ENCODE results near the gene CUL3. TPM values are rescaled to one million over a fixed set of nuclear protein-coding genes. Genes with fewer than 3 reads are reported as not detected.

Gene CUL3
- total RNA-seq, 1 experiment from 2014 or later: 140 TPM

- no peak overlapping the region for H3K4me3 ChIP-seq (ENCODE audit: low read depth, low read length, poor library complexity, severe bottlenecking)
- no peak overlapping the region for H3K27ac ChIP-seq (ENCODE audit: low read depth, low read length, poor library complexity, severe bottlenecking)
- no peaks in the 10 kb centered on the region for H3K9me3 ChIP-seq (ENCODE audit: low read depth, low read length, poor library complexity, severe bottlenecking)
- BruUV-seq (replicated peaks): no TSS peak
- no peaks in the 10 kb centered on the region for H3K4me1 ChIP-seq (ENCODE audit: insufficient read depth, low read length, poor library complexity, severe bottlenecking)
- ChIA-PET CTCF (no interaction called here), POLR2A (ENCODE audit: low non-redundant PET) (no interaction called here)
- no peaks in the 10 kb centered on the region for H3K27me3 ChIP-seq (replicated peaks; ENCODE audit: insufficient read depth, low read depth, low read length, poor library complexity)
- H3K36me3 ChIP-seq (ENCODE audit: insufficient read depth, low read length, poor library complexity, severe bottlenecking): no peaks in the 10 kb centered on the region
- DNase-seq (ENCODE audit: low spot score): no peak
- TF ChIP-seq EZH2 (IDR thresholded peaks at IDR 0.05; ENCODE audit: borderline replicate concordance, low read depth, low read length, poor library complexity, severe bottlenecking) (no peak), CTCF (conservative IDR thresholded peaks at IDR 0.05; ENCODE audit: low read depth, low read length) (no peak)
- intact Hi-C loops (cut with micrococcal nuclease; ENCODE audit: unreplicated experiment): no loop called here
These were observed 158.5 kb downstream of the CUL3 start for GRCh38 chr2:224426656-224427055.

DNA sequence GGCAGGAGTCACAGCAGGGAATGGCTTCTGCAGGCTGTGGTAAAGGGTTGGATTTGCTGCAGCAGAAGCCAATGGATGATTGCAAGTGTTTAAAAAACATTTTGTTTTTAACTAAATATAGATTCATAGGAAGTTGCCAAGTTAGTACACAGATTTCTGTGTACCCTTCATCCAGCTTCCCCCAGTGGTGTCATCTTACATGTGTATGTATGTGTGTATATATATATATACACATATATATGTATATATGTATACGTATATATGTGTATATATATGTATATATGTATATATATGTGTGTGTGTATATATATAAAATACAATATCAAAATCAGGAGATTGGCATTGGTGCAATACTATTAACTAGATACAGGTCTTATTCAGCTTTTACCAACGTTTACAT, 164.1 kb downstream of the CUL3 start:
- no peak for DNase-seq (ENCODE audit: low spot score)
- Histone ChIP-seq H3K9me3 (ENCODE audit: low read depth, low read length, poor library complexity, severe bottlenecking) (no peaks in the 10 kb centered on the region), H3K27me3 (replicated peaks; ENCODE audit: insufficient read depth, low read depth, low read length, poor library complexity) (no peaks in the 10 kb centered on the region), H3K4me3 (ENCODE audit: low read depth, low read length, poor library complexity, severe bottlenecking) (no peak overlapping the region), H3K4me1 (ENCODE audit: insufficient read depth, low read length, poor library complexity, severe bottlenecking) (no peaks in the 10 kb centered on the region), H3K36me3 (ENCODE audit: insufficient read depth, low read length, poor library complexity, severe bottlenecking) (no peaks in the 10 kb centered on the region), H3K27ac (ENCODE audit: low read depth, low read length, poor library complexity, severe bottlenecking) (no peak overlapping the region)
- intact Hi-C loops (cut with micrococcal nuclease; ENCODE audit: unreplicated experiment): no loop called here
- TF ChIP-seq CTCF (conservative IDR thresholded peaks at IDR 0.05; ENCODE audit: low read depth, low read length) (no peak), EZH2 (IDR thresholded peaks at IDR 0.05; ENCODE audit: borderline replicate concordance, low read depth, low read length, poor library complexity, severe bottlenecking) (no peak)
- ChIA-PET CTCF (no interaction called here), POLR2A (ENCODE audit: low non-redundant PET) (no interaction called here)
- no TSS peak for BruUV-seq (replicated peaks)

Other genes with a start within 250 kb of the CUL3 start
- gene FAM124B, start 183.3 kb downstream of the CUL3 start, total RNA-seq (2021): not detected in 2 replicates
- gene CCDC195, start 131.0 kb upstream of the CUL3 start, total RNA-seq (2021): not detected in 2 replicates

Data from A673 (cell line).